Measurements from ENCODE around the gene TTC31. TPM values are rescaled to one million over a fixed set of nuclear protein-coding genes. Genes with fewer than 3 reads are reported as not detected.

The TTC31 gene
- total RNA-seq, 1 experiment from 2014 or later: 26.2 TPM

DNA sequence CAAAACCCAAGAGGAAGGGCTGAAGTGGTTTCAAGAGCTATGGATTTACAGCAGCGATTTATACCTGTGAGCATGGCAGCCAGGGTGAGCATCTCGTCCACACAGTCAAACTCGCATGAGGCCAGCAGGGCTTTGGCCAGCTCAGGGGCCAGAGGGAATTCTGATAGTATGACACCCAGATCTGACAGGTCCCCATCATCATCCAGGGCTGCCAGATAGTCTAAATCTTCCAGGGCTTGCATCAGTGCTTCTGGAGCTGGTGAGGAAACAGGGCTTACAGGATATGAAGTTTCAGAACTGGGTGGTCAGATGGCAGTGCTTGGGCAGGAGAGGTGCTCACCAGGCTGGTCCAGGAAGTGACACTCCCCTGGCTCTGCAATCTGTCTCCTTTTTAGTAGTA lies 39.6 kb downstream of the TTC31 start:
- no peak for DNase-seq
- CTCF ChIA-PET: no interaction called here
- TF ChIP-seq CTCF (IDR thresholded peaks at IDR 0.05; ENCODE audit: unreplicated experiment): no peak
- Mint-ChIP-seq H3K36me3 (ENCODE audit: insufficient read depth, unreplicated experiment) (peaks cover 19% of the 10 kb centered on the region), H3K9me3 (ENCODE audit: low read depth, unreplicated experiment) (no peaks in the 10 kb centered on the region), H3K27ac (ENCODE audit: unreplicated experiment) (no peak overlapping the region), H3K4me1 (ENCODE audit: low read depth, unreplicated experiment) (no peaks in the 10 kb centered on the region), H3K4me3 (ENCODE audit: low read depth, unreplicated experiment) (no peak overlapping the region), H3K27me3 (ENCODE audit: unreplicated experiment) (peaks cover 53% of the 10 kb centered on the region)
- intact Hi-C loops (cut with micrococcal nuclease; ENCODE audit: unreplicated experiment): no loop called here
- no TSS peak for BruUV-seq (replicated peaks)

- Mint-ChIP-seq H3K36me3 (ENCODE audit: insufficient read depth, unreplicated experiment) (peaks cover 30% of the 10 kb centered on the region), H3K4me1 (ENCODE audit: low read depth, unreplicated experiment) (peaks cover 11% of the 10 kb centered on the region), H3K9me3 (ENCODE audit: low read depth, unreplicated experiment) (no peaks in the 10 kb centered on the region), H3K4me3 (ENCODE audit: low read depth, unreplicated experiment) (no peak overlapping the region), H3K27ac (ENCODE audit: unreplicated experiment) (no peak overlapping the region), H3K27me3 (ENCODE audit: unreplicated experiment) (peaks cover 38% of the 10 kb centered on the region)
- intact Hi-C loops (cut with micrococcal nuclease; ENCODE audit: unreplicated experiment): no loop called here
- TF ChIP-seq CTCF (IDR thresholded peaks at IDR 0.05; ENCODE audit: unreplicated experiment): no peak
- BruUV-seq (replicated peaks): no TSS peak
- DNase-seq: no peak
- CTCF ChIA-PET: no interaction called here
Measured at GRCh38 chr2:74524005-74524404, 41.1 kb downstream of the TTC31 start.

DNA sequence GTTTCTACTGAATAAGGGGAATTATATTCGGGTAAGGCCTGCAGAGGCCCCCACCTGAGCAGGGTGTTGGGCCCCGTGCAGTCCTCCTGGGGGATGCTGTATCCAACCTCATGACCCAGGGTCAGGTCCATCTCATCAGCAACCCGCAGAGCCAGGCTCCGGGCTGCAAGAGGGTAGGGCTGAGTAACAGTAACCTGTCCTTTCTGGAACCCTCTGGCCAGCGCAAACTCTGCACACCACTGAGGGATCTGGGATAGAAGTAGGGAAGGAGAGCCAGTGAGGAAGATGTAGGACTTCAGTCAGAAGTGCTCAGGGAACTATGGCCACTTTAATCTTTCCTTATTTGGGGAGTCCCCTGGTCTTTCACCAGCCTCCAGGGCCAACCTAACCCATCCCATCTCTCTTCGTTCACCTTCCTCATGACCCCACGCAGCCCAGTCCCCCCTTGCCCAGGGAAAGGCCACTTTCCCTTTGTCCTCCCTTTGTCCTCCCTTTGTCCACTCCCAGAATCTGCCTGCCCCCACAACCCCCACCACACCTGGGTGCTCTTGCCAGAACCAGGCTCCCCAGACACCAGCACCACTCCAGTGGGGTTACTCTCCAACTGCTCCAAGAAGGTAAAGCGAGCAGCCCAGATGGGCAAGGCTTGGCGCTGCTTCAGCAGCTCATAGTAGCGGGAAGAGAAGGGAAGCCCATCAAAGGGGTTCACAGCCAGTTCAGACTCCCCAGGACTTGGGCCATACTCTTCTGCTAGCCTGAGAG lies 42.3 kb downstream of the TTC31 start:
- intact Hi-C loops (cut with micrococcal nuclease; ENCODE audit: unreplicated experiment): no loop called here
- TF ChIP-seq CTCF (IDR thresholded peaks at IDR 0.05; ENCODE audit: unreplicated experiment): no peak
- no peak overlapping the region for H3K4me3 Mint-ChIP-seq (ENCODE audit: low read depth, unreplicated experiment)
- no peak overlapping the region for H3K27ac Mint-ChIP-seq (ENCODE audit: unreplicated experiment)
- H3K36me3 Mint-ChIP-seq (ENCODE audit: insufficient read depth, unreplicated experiment): peaks cover 41% of the 10 kb centered on the region
- H3K27me3 Mint-ChIP-seq (ENCODE audit: unreplicated experiment): peaks cover 27% of the 10 kb centered on the region
- no TSS peak for BruUV-seq (replicated peaks)
- peaks cover 11% of the 10 kb centered on the region for H3K4me1 Mint-ChIP-seq (ENCODE audit: low read depth, unreplicated experiment)
- DNase-seq: no peak
- CTCF ChIA-PET: no interaction called here
- no peaks in the 10 kb centered on the region for H3K9me3 Mint-ChIP-seq (ENCODE audit: low read depth, unreplicated experiment)

- no TSS peak for BruUV-seq (replicated peaks)
- H3K9me3 Mint-ChIP-seq (ENCODE audit: low read depth, unreplicated experiment): no peaks in the 10 kb centered on the region
- no peak for DNase-seq
- no peak within 1 kb of the TSS for H3K27ac Mint-ChIP-seq (ENCODE audit: unreplicated experiment)
- intact Hi-C loops (cut with micrococcal nuclease; ENCODE audit: unreplicated experiment): no loop called here
- H3K4me3 Mint-ChIP-seq (ENCODE audit: low read depth, unreplicated experiment): no peak within 1 kb of the TSS
- peaks cover 17% of the 10 kb centered on the region for H3K4me1 Mint-ChIP-seq (ENCODE audit: low read depth, unreplicated experiment)
- TF ChIP-seq CTCF (IDR thresholded peaks at IDR 0.05; ENCODE audit: unreplicated experiment): no peak
- H3K27me3 Mint-ChIP-seq (ENCODE audit: unreplicated experiment): peaks cover 18% of the 10 kb centered on the region
- CTCF ChIA-PET: interaction anchor here (0.5 kb wide), 1 partner anchor 21 kb away, joined by 3 read pairs; no protein-coding TSS in a partner anchor
- H3K36me3 Mint-ChIP-seq (ENCODE audit: insufficient read depth, unreplicated experiment): peaks cover 47% of the 10 kb centered on the region
Measured at GRCh38 chr2:74525717-74526648, 43.1 kb downstream of the TTC31 start, which contains the start of gene DQX1. DQX1 (minus strand) TSS chr2:74526231; CDS start chr2:74525729, 502 bp downstream.

Measured in Calu3 (cell line).